SJSA1 (cell line): ENCODE data around the gene CLEC16A. TPM values are rescaled to one million over a fixed set of nuclear protein-coding genes. Genes with fewer than 3 reads are reported as not detected.

Experiments
- DNase-seq, 2 experiments: peaks; one replicate each; pipeline ENCODE4 v3.0.0-alpha.2; 2015 to 2020; ENCODE audit warnings: low spot score in 2 of 2, low read depth in 1 of 2
- H3K27ac ChIP-seq: fragments of 250-450 bp; sonication (Bioruptor Pico); 2 replicates; pipeline ENCODE4 v1.5.1; 2020; ENCODE audit warnings: mild to moderate bottlenecking, moderate library complexity
- H3K27me3 ChIP-seq: fragments of 250-450 bp; sonication (Bioruptor Pico); replicated peaks from 2 replicates; pipeline ENCODE4 v1.5.1; 2020; ENCODE audit warnings: mild to moderate bottlenecking, moderate library complexity
- H3K36me3 ChIP-seq: fragments of 250-450 bp; sonication (Bioruptor Pico); 2 replicates; pipeline ENCODE4 v1.5.1; 2020; ENCODE audit warnings: mild to moderate bottlenecking
- H3K4me1 ChIP-seq: fragments of 250-450 bp; sonication (Bioruptor Pico); replicated peaks from 2 replicates; pipeline ENCODE4 v1.6.1; 2021; ENCODE audit warnings: mild to moderate bottlenecking
- H3K4me3 ChIP-seq: fragments of 250-450 bp; sonication (Bioruptor Pico); 2 replicates; pipeline ENCODE4 v1.5.1; 2020; ENCODE audit warnings: mild to moderate bottlenecking
- H3K9me3 ChIP-seq: fragments of 250-450 bp; sonication (Bioruptor Pico); replicated peaks from 2 replicates; pipeline ENCODE4 v1.5.1; 2020; ENCODE audit warnings: mild to moderate bottlenecking
- total RNA-seq: library from RNA; depleted of rRNA; stranded (reverse); fragments of >200 nt; shearing (Covaris generic); gene quantifications from 2 replicates; pipeline ENCODE4 v1.2.3, GENCODE V29; 2014

The CLEC16A gene
- total RNA-seq, 1 experiment from 2014 or later = 14.8 TPM

DNA sequence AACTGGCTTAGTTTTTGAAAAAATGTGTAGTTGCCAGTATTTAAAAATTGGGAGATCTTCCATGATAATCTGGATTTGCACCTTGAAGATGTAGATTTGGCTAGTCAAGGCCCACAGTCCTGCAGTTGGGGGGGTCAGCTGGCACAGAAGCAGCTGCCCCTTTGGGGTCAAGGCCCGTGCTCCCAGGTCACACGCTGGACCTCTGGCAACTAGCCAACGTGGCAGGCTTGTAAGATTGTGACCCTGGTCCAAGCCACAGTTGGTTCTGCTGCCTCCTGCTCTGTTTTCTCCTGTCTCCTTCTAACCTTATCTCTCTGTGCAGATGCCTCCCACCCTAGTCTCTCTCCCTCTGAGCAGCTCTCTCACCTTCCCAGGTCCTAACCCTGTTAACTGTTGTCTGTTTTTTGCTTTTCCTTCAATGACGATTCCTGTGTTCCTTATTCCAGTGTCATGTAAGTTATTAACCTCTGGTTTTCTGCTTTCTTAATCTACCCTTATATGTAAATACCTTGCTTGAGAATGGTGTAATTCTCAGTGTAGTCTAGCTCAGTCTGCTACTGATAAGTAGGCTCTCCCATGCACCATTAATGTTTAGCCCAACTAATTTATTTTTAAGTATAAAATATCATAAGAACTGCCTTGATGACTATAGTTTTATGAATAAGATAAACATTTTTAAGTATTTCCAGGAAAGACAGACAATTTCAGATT, 27.9 kb downstream of the CLEC16A start:
- H3K27ac ChIP-seq = no peak overlapping the region
- H3K36me3 ChIP-seq = peaks cover 32% of the 10 kb centered on the region
- H3K27me3 ChIP-seq = no peaks in the 10 kb centered on the region
- H3K9me3 ChIP-seq = no peaks in the 10 kb centered on the region
- H3K4me1 ChIP-seq = peaks cover 15% of the 10 kb centered on the region
- H3K4me3 ChIP-seq = no peak overlapping the region
- no peak for DNase-seq

GRCh38 chr16:10972819-10973464, 28.6 kb downstream of the CLEC16A start:
- Histone ChIP-seq H3K9me3 (no peaks in the 10 kb centered on the region), H3K36me3 (peaks cover 32% of the 10 kb centered on the region), H3K4me3 (no peak overlapping the region), H3K4me1 (peaks cover 15% of the 10 kb centered on the region), H3K27ac (no peak overlapping the region), H3K27me3 (no peaks in the 10 kb centered on the region)
- DNase-seq = no peak

DNA sequence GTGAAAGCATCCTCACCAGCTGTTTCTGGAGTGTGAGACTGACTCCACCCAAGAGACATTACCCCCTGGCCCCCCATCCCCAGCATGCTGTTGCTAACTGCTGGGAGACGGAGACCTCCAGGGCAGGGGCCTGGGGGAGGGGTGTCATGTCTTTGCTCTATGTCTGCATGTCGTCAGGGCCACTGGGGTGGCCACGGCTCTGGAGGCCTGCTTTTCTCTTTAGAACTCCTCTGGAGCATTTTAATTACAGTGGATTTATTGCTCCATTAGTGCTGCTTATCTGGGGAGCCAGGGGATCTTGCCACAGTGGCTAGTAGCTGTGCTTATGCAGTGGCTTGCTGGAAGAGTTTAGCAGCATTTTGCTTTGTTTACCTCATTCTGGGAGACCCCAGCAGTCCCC, 32.3 kb downstream of the CLEC16A start:
- Histone ChIP-seq H3K36me3 (peaks cover 26% of the 10 kb centered on the region), H3K9me3 (no peaks in the 10 kb centered on the region), H3K27ac (no peak overlapping the region), H3K27me3 (no peaks in the 10 kb centered on the region), H3K4me3 (no peak overlapping the region), H3K4me1 (peaks cover 13% of the 10 kb centered on the region)
- no peak for DNase-seq

GRCh38 chr16:10978124-10978523, 33.8 kb downstream of the CLEC16A start:
- peaks cover 18% of the 10 kb centered on the region for H3K36me3 ChIP-seq
- no peak for DNase-seq
- no peak overlapping the region for H3K27ac ChIP-seq
- no peaks in the 10 kb centered on the region for H3K9me3 ChIP-seq
- no peak overlapping the region for H3K4me3 ChIP-seq
- H3K27me3 ChIP-seq = no peaks in the 10 kb centered on the region
- peaks cover under 1% of the 10 kb centered on the region for H3K4me1 ChIP-seq

DNA sequence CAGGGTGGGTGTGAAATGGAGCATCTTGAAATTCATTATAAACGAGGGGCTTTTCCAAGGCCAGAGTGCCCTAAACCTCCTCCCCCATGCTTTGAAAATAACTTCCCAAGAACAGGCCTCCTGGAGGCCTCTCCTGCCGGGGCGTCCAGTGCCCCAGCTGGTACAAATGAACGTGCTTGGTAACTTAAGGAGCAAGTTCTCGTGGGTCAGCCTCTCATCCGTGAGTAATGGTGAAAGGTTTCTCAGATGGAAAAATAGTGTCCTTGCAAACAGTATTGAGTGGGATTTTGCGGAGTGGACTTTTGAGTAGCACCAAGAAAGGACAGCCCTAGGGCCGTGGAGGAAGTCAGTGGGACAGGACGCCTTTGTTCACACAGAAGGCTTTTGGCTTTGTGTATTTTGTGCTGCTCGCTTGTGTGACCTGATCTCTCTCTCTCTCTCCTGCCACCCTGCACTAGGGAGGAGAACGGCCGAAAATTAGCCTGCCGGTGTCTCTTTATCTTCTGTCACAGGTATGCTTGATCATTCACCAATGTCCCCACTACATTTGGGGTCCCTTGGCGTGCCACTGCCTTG, 34.6 kb downstream of the CLEC16A start:
- no peak for DNase-seq
- Histone ChIP-seq H3K27ac (no peak overlapping the region), H3K4me1 (no peaks in the 10 kb centered on the region), H3K36me3 (peaks cover 18% of the 10 kb centered on the region), H3K27me3 (no peaks in the 10 kb centered on the region), H3K4me3 (no peak overlapping the region), H3K9me3 (no peaks in the 10 kb centered on the region)

DNA sequence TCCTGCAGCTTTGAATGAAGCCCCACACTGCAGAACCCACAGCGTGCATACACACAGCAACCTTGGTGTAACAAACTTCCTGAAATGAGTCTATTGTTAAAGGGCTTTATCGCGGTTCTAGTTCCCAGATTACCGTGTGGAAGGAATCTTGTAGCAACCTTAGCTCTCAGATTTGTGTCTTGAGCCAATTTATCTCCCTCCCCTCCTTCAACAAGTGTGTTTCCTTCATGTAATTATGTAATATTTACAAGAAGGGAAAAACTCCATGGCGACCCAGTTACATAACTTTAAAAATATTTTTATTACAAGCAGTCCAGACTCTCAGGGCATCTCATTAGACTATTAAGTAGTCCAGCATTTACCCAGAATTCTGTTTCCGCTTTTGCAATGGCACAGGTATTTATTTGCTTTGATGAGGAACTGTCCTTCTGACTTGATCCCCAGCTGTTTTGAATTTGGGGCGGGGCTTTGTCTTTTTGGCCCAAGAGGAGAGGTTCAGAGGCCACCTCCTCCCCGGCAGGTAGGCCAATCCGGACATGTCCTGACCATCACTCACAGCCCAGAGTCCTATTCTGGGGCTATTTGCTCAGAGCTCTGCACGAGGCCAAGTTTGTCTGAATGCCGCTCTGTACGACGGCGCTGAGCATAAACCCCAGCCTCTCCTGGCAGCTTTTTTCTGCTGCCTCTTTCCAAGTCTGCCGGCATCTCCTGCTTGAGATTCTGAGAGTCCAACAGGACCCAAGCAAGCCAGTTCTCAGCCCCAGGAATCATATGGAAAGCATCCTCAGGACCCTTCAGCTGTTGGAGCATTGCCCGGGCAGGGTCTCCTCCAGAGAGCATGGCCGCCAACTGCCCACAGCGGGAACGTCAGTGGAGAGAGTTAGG, 35.6 kb downstream of the CLEC16A start:
- H3K36me3 ChIP-seq = peaks cover 18% of the 10 kb centered on the region
- H3K27me3 ChIP-seq = no peaks in the 10 kb centered on the region
- H3K27ac ChIP-seq = no peak overlapping the region
- H3K4me1 ChIP-seq = no peaks in the 10 kb centered on the region
- no peak overlapping the region for H3K4me3 ChIP-seq
- H3K9me3 ChIP-seq = no peaks in the 10 kb centered on the region
- DNase-seq = no peak

DNA sequence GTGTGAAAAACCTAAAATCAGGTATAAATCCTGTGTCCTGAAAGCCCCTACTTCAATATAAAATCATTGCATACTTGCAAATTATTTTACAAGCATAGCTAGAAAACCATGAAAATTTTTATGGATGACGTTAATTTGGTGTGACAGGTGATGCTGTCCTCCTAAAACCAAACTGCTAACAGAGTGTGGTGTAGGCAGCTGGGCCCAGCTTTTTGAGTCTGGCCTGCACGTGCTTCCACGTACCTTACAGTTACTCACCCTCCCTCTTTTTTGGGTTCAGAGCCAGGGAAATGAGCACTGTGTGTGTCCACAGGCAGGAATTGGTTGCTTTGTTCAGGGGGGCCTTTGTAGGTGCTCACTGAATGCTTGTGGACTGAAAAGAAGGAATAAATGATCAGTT, 36.4 kb downstream of the CLEC16A start:
- no peak overlapping the region for H3K27ac ChIP-seq
- no peaks in the 10 kb centered on the region for H3K4me1 ChIP-seq
- DNase-seq = no peak
- H3K4me3 ChIP-seq = no peak overlapping the region
- H3K9me3 ChIP-seq = no peaks in the 10 kb centered on the region
- no peaks in the 10 kb centered on the region for H3K27me3 ChIP-seq
- H3K36me3 ChIP-seq = peaks cover 15% of the 10 kb centered on the region

- Histone ChIP-seq H3K9me3 (no peaks in the 10 kb centered on the region), H3K36me3 (peaks cover 15% of the 10 kb centered on the region), H3K4me1 (no peaks in the 10 kb centered on the region), H3K27ac (no peak overlapping the region), H3K4me3 (no peak overlapping the region), H3K27me3 (no peaks in the 10 kb centered on the region)
- DNase-seq = no peak
Observed at GRCh38 chr16:10981697-10982216, 37.4 kb downstream of the CLEC16A start.

DNA sequence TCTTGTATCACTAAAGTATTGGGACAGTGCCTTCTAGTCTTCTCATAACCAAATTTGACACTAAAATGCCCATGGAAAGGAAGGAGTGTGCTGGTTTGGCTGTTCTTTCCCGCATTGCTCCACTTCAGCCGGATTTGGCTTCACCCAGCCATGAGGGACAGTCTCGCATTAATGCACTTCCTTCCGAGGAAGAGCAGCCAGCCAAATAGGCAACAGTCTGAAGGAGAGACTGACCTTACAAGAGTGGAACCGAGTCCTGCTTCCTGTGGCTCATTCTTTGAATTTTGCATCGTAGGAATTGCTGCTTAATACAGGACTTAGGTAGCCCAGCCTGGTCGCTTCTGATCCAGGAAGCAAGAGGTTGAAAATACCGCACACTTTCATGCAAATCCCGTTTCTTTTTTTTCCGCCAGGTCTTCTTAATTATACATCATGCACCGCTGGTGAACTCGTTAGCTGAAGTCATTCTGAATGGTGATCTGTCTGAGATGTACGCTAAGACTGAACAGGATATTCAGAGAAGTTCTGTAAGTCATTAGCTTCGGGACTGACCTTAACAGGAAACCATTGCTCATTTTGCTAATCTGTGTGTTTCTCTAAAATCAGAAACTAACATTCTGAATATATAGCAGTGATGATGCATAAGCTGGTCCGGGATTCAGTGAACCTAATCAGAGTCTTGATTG, 38.2 kb downstream of the CLEC16A start:
- no peak for DNase-seq
- H3K36me3 ChIP-seq = peaks cover 11% of the 10 kb centered on the region
- H3K27ac ChIP-seq = no peak overlapping the region
- no peaks in the 10 kb centered on the region for H3K4me1 ChIP-seq
- H3K27me3 ChIP-seq = no peaks in the 10 kb centered on the region
- no peaks in the 10 kb centered on the region for H3K9me3 ChIP-seq
- no peak overlapping the region for H3K4me3 ChIP-seq

- H3K4me1 ChIP-seq = no peaks in the 10 kb centered on the region
- H3K27me3 ChIP-seq = no peaks in the 10 kb centered on the region
- H3K27ac ChIP-seq = no peak overlapping the region
Observed at GRCh38 chr16:10983159-10983558, 38.8 kb downstream of the CLEC16A start.

DNA sequence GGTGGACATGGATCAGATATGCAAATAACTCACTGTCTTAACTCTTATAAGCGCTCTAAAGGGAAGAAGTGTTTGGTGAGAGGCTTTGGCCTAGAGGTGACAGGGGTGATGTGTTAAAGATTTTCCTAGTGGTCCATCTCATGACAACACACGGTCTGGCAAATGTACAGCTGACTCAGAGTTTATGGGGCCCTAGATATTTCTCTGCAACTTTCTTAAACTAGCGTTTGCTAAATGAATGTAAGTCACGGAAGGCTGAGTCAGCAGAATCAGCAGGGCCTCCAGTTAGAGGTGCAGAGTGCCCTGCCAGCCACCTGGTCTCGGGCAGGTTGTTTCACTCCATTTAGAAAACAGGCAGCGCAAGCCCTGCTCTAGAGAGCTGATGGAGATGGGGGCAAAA, 40.1 kb downstream of the CLEC16A start:
- DNase-seq = no peak
- Histone ChIP-seq H3K27ac (no peak overlapping the region), H3K4me1 (no peaks in the 10 kb centered on the region), H3K4me3 (no peak overlapping the region), H3K36me3 (peaks cover 21% of the 10 kb centered on the region), H3K27me3 (no peaks in the 10 kb centered on the region), H3K9me3 (no peaks in the 10 kb centered on the region)

More at GRCh38 chr16:10983159-10983558, 38.8 kb downstream of the CLEC16A start:
- Histone ChIP-seq H3K9me3 (no peaks in the 10 kb centered on the region), H3K4me3 (no peak overlapping the region), H3K36me3 (peaks cover 16% of the 10 kb centered on the region)
- no peak for DNase-seq

- H3K36me3 ChIP-seq = peaks cover 15% of the 10 kb centered on the region
- no peak overlapping the region for H3K4me3 ChIP-seq
- no peak overlapping the region for H3K27ac ChIP-seq
- no peaks in the 10 kb centered on the region for H3K9me3 ChIP-seq
- H3K4me1 ChIP-seq = peaks cover 17% of the 10 kb centered on the region
- no peaks in the 10 kb centered on the region for H3K27me3 ChIP-seq
- no peak for DNase-seq
Observed at GRCh38 chr16:10987361-10988163, 43.2 kb downstream of the CLEC16A start.
